HEK293 (cell line): Measurements from ENCODE around the gene TDRD1.

Source experiments
- CTCF ChIA-PET: fragments of 350-600 bp; formaldehyde crosslinking; extraction: SDS; loops from one replicate; lab custom pipeline; 2021; ENCODE audit warnings: antibody characterized with exemption; lab: Yijun Ruan, JAX
- POLR2A ChIA-PET: fragments of 300-600 bp; formaldehyde crosslinking; extraction: SDS; loops from one replicate; lab custom pipeline; 2020; ENCODE audit warnings: antibody characterized with exemption, inconsistent platforms; lab: Yijun Ruan, JAX
- H3K27ac ChIP-seq: fragments of 200-500 bp; sonication (Bioruptor generic); 2 replicates; pipeline ENCODE4 v1.5.1; 2014; ENCODE audit warnings: low read depth, low read length, control low read depth, inconsistent platforms; ENCODE audit errors: extremely low read depth
- H3K36me3 ChIP-seq, 2 experiments: fragments of 200-500 bp in 1 of 2; sonication (Bioruptor generic) in 1 of 2; 1 replicate in 1 of 2; 2 replicates in 1 of 2; pipeline ENCODE4 v1.5.1; 2014 to 2017; ENCODE audit warnings: inconsistent platforms in 2 of 2, low read length in 2 of 2; ENCODE audit not compliant: control insufficient read depth in 2 of 2, insufficient read depth in 1 of 2
- H3K4me1 ChIP-seq: fragments of 200-500 bp; sonication (Bioruptor generic); 2 replicates; pipeline ENCODE4 v1.5.1; 2014; ENCODE audit warnings: mild to moderate bottlenecking, low read length, inconsistent platforms; ENCODE audit not compliant: control insufficient read depth, insufficient read depth
- H3K4me3 ChIP-seq: 2 replicates; pipeline ENCODE4 v1.5.1; 2011; ENCODE audit warnings: low read depth, mild to moderate bottlenecking, control low read depth, low read length, moderate library complexity
- H3K9me3 ChIP-seq: fragments of 200-500 bp; sonication (Bioruptor generic); 2 replicates; pipeline ENCODE4 v1.5.1; 2014; ENCODE audit warnings: low read depth, low read length, inconsistent platforms; ENCODE audit not compliant: control insufficient read depth, insufficient read depth
- MEIS1 ChIP-seq: sonication (generic); formaldehyde crosslinking; IDR thresholded peaks from 2 replicates; pipeline ENCODE4 v1.8.1; 2022; ENCODE audit warnings: missing genetic modification reagents, mild to moderate bottlenecking, borderline replicate concordance
- ZBTB20 ChIP-seq: fragments of 450-650 bp; formaldehyde crosslinking; IDR thresholded peaks from 2 replicates; pipeline ENCODE4 v1.5.1; 2016; ENCODE audit warnings: missing biosample characterization, missing genetic modification characterization
- ZNF10 ChIP-seq: fragments of 450-650 bp; formaldehyde crosslinking; IDR thresholded peaks from 2 replicates; pipeline ENCODE4 v1.5.1; 2017; ENCODE audit warnings: missing biosample characterization, missing genetic modification characterization
- ZNF2 ChIP-seq: fragments of 450-650 bp; formaldehyde crosslinking; IDR thresholded peaks from 2 replicates; pipeline ENCODE4 v1.5.1; 2016; ENCODE audit warnings: missing biosample characterization, missing genetic modification characterization
- ZNF202 ChIP-seq: fragments of 450-650 bp; formaldehyde crosslinking; IDR thresholded peaks from 2 replicates; pipeline ENCODE4 v1.5.1; 2016; ENCODE audit warnings: missing biosample characterization, missing genetic modification characterization, borderline replicate concordance
- ZNF510 ChIP-seq: fragments of 450-650 bp; formaldehyde crosslinking; IDR thresholded peaks from 2 replicates; pipeline ENCODE4 v1.5.1; 2018; ENCODE audit warnings: mild to moderate bottlenecking, missing genetic modification characterization, missing biosample characterization; ENCODE audit not compliant: insufficient replicate concordance
- ZNF521 ChIP-seq: fragments of 450-650 bp; formaldehyde crosslinking; IDR thresholded peaks from 2 replicates; pipeline ENCODE4 v1.5.1; 2017; ENCODE audit warnings: missing biosample characterization, mild to moderate bottlenecking, missing genetic modification characterization
- ZNF623 ChIP-seq: fragments of 450-650 bp; formaldehyde crosslinking; IDR thresholded peaks from 2 replicates; pipeline ENCODE4 v1.5.1; 2016; ENCODE audit warnings: missing biosample characterization, missing genetic modification characterization
- ZSCAN30 ChIP-seq: fragments of 450-650 bp; IDR thresholded peaks from 2 replicates; pipeline ENCODE4 v1.5.1; 2018; ENCODE audit warnings: missing biosample characterization, mild to moderate bottlenecking, missing genetic modification characterization, moderate library complexity
- TF ChIP-seq, protein P1 (sequence below): fragments of 450-650 bp; formaldehyde crosslinking; IDR thresholded peaks from 2 replicates; pipeline ENCODE4 v1.5.1; 2016; ENCODE audit warnings: missing biosample characterization, missing genetic modification characterization
- TF ChIP-seq, protein P2 (sequence below): fragments of 450-650 bp; formaldehyde crosslinking; IDR thresholded peaks from 2 replicates; pipeline ENCODE4 v1.5.1; 2016; ENCODE audit warnings: missing biosample characterization, missing genetic modification characterization
- TF ChIP-seq, protein P3 (sequence below): fragments of 450-650 bp; formaldehyde crosslinking; IDR thresholded peaks from 2 replicates; pipeline ENCODE4 v1.5.1; 2016; ENCODE audit warnings: missing biosample characterization, missing genetic modification characterization, borderline replicate concordance
- TF ChIP-seq, protein P4 (sequence below): fragments of 450-650 bp; formaldehyde crosslinking; IDR thresholded peaks from 2 replicates; pipeline ENCODE4 v1.5.1; 2016; ENCODE audit warnings: missing biosample characterization, missing genetic modification characterization
- TF ChIP-seq, protein P5 (sequence below): fragments of 450-650 bp; formaldehyde crosslinking; IDR thresholded peaks from 2 replicates; pipeline ENCODE4 v1.5.1; 2016; ENCODE audit warnings: missing biosample characterization, missing genetic modification characterization

Gene TDRD1

DNA sequence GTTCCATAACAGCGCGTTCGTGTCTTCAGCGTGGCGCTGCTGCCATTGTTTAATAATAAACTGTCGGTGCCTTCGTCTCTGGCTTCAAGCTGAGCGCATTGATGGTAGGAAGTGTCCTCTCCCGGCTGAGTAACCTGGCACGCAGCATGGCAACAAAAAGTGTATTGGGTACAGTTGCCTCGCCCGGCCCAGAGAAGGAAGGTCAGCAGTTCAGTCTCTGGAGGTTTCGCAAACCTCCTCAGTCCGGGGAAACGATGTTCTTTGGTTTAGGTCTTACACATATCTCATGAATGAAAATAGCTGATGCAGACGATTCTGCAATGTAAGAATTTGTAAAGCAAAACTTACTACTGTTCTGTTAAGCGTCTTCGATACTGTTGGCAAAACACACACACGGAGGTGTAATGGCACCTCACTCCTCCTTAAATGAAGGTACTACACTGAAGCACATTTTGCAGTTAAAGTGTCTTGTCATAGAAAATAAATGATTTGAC lies 4.4 kb upstream of the TDRD1 start (continued):
- TF ChIP-seq, protein P1, sequence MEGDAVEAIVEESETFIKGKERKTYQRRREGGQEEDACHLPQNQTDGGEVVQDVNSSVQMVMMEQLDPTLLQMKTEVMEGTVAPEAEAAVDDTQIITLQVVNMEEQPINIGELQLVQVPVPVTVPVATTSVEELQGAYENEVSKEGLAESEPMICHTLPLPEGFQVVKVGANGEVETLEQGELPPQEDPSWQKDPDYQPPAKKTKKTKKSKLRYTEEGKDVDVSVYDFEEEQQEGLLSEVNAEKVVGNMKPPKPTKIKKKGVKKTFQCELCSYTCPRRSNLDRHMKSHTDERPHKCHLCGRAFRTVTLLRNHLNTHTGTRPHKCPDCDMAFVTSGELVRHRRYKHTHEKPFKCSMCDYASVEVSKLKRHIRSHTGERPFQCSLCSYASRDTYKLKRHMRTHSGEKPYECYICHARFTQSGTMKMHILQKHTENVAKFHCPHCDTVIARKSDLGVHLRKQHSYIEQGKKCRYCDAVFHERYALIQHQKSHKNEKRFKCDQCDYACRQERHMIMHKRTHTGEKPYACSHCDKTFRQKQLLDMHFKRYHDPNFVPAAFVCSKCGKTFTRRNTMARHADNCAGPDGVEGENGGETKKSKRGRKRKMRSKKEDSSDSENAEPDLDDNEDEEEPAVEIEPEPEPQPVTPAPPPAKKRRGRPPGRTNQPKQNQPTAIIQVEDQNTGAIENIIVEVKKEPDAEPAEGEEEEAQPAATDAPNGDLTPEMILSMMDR (tag by site-specific recombination): 0 out of 2 replicates have a peak, but pooled peaks have one; percentile 27
- TF ChIP-seq, protein P2, sequence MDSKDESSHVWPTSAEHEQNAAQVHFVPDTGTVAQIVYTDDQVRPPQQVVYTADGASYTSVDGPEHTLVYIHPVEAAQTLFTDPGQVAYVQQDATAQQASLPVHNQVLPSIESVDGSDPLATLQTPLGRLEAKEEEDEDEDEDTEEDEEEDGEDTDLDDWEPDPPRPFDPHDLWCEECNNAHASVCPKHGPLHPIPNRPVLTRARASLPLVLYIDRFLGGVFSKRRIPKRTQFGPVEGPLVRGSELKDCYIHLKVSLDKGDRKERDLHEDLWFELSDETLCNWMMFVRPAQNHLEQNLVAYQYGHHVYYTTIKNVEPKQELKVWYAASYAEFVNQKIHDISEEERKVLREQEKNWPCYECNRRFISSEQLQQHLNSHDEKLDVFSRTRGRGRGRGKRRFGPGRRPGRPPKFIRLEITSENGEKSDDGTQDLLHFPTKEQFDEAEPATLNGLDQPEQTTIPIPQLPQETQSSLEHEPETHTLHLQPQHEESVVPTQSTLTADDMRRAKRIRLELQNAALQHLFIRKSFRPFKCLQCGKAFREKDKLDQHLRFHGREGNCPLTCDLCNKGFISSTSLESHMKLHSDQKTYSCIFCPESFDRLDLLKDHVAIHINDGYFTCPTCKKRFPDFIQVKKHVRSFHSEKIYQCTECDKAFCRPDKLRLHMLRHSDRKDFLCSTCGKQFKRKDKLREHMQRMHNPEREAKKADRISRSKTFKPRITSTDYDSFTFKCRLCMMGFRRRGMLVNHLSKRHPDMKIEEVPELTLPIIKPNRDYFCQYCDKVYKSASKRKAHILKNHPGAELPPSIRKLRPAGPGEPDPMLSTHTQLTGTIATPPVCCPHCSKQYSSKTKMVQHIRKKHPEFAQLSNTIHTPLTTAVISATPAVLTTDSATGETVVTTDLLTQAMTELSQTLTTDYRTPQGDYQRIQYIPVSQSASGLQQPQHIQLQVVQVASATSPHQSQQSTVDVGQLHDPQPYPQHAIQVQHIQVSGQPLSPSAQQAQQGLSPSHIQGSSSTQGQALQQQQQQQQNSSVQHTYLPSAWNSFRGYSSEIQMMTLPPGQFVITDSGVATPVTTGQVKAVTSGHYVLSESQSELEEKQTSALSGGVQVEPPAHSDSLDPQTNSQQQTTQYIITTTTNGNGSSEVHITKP (tag by site-specific recombination): peak; percentile 90

DNA sequence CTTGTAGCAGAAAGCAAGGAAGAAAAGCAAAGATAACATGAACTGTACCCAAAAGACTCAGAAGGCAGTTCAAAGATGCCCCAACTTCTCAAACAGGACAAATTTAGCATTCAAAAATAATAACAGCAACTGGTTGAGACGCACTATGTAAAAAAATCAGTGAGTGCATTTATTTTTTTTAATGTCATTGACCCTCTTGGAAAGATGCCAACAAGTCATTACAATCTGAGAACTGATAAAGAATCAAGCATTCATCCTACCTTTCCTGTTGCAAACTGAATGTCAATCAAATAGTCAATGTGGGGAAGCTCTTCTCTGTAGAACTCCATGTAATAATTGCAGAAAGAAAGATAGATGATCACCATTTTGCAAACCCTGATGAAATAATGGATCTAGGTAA lies 3.5 kb upstream of the TDRD1 start:
- Histone ChIP-seq H3K4me1 (peaks cover 9% of the 10 kb centered on the region), H3K36me3 (no peaks in the 10 kb centered on the region; a peak in 1 of 3 replicates), H3K4me3 (no peak overlapping the region), H3K9me3 (no peaks in the 10 kb centered on the region), H3K27ac (no peak overlapping the region)
- CTCF ChIA-PET: interaction anchor here (0.6 kb wide), 1 partner anchor 102 kb away, joined by 3 read pairs; no protein-coding TSS in a partner anchor
- no peak for TF ChIP-seq ZNF202 (tag by site-specific recombination)
- no peak for TF ChIP-seq ZNF521 (tag by site-specific recombination)
- TF ChIP-seq ZNF10 (tag by site-specific recombination): no peak
- TF ChIP-seq, protein P3, sequence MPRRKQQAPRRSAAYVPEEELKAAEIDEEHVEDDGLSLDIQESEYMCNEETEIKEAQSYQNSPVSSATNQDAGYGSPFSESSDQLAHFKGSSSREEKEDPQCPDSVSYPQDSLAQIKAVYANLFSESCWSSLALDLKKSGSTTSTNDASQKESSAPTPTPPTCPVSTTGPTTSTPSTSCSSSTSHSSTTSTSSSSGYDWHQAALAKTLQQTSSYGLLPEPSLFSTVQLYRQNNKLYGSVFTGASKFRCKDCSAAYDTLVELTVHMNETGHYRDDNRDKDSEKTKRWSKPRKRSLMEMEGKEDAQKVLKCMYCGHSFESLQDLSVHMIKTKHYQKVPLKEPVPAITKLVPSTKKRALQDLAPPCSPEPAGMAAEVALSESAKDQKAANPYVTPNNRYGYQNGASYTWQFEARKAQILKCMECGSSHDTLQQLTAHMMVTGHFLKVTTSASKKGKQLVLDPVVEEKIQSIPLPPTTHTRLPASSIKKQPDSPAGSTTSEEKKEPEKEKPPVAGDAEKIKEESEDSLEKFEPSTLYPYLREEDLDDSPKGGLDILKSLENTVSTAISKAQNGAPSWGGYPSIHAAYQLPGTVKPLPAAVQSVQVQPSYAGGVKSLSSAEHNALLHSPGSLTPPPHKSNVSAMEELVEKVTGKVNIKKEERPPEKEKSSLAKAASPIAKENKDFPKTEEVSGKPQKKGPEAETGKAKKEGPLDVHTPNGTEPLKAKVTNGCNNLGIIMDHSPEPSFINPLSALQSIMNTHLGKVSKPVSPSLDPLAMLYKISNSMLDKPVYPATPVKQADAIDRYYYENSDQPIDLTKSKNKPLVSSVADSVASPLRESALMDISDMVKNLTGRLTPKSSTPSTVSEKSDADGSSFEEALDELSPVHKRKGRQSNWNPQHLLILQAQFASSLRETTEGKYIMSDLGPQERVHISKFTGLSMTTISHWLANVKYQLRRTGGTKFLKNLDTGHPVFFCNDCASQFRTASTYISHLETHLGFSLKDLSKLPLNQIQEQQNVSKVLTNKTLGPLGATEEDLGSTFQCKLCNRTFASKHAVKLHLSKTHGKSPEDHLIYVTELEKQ (tag by site-specific recombination): no peak
- no peak for TF ChIP-seq ZNF623 (tag by site-specific recombination)
- no peak for TF ChIP-seq ZNF510
- no peak for TF ChIP-seq ZNF2
- no peak for TF ChIP-seq ZSCAN30 (tag by site-specific recombination)
- TF ChIP-seq ZBTB20 (tag by site-specific recombination): no peak
- TF ChIP-seq, protein P4, sequence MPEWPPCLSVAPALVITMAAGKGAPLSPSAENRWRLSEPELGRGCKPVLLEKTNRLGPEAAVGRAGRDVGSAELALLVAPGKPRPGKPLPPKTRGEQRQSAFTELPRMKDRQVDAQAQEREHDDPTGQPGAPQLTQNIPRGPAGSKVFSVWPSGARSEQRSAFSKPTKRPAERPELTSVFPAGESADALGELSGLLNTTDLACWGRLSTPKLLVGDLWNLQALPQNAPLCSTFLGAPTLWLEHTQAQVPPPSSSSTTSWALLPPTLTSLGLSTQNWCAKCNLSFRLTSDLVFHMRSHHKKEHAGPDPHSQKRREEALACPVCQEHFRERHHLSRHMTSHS (tag by site-specific recombination): no peak
- no peak for TF ChIP-seq MEIS1 (CRISPR knock-in tag)
- TF ChIP-seq, protein P5, sequence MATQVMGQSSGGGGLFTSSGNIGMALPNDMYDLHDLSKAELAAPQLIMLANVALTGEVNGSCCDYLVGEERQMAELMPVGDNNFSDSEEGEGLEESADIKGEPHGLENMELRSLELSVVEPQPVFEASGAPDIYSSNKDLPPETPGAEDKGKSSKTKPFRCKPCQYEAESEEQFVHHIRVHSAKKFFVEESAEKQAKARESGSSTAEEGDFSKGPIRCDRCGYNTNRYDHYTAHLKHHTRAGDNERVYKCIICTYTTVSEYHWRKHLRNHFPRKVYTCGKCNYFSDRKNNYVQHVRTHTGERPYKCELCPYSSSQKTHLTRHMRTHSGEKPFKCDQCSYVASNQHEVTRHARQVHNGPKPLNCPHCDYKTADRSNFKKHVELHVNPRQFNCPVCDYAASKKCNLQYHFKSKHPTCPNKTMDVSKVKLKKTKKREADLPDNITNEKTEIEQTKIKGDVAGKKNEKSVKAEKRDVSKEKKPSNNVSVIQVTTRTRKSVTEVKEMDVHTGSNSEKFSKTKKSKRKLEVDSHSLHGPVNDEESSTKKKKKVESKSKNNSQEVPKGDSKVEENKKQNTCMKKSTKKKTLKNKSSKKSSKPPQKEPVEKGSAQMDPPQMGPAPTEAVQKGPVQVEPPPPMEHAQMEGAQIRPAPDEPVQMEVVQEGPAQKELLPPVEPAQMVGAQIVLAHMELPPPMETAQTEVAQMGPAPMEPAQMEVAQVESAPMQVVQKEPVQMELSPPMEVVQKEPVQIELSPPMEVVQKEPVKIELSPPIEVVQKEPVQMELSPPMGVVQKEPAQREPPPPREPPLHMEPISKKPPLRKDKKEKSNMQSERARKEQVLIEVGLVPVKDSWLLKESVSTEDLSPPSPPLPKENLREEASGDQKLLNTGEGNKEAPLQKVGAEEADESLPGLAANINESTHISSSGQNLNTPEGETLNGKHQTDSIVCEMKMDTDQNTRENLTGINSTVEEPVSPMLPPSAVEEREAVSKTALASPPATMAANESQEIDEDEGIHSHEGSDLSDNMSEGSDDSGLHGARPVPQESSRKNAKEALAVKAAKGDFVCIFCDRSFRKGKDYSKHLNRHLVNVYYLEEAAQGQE (tag by site-specific recombination): no peak
- POLR2A ChIA-PET: no interaction called here
